Astrocyte (in vitro differentiated cells and primary cell): Measurements from ENCODE around the gene NCOA3. TPM values are rescaled to one million over a fixed set of nuclear protein-coding genes. Genes with fewer than 3 reads are reported as not detected.

Experiments
- DNase-seq: peaks from one replicate; pipeline ENCODE4 v3.0.0-alpha.2; 2010; ENCODE audit warnings: low read depth
- FAIRE-seq: peaks from 2 replicates; lab custom pipeline; 2011; peaks lifted over from hg19 to GRCh38; lab: Jason Lieb, UNC
- H2AFZ ChIP-seq: 2 replicates; pipeline ENCODE4 v1.6.0; 2012; ENCODE audit warnings: low read depth, low read length, inconsistent platforms
- H3K27ac ChIP-seq: 2 replicates; pipeline ENCODE4 v1.5.1; 2011; ENCODE audit warnings: low read depth, low read length, inconsistent platforms
- H3K27me3 ChIP-seq: 2 replicates; pipeline ENCODE4 v1.6.0; 2011; ENCODE audit warnings: low read length, inconsistent platforms; ENCODE audit not compliant: insufficient read depth
- H3K36me3 ChIP-seq: 2 replicates; pipeline ENCODE4 v1.5.1; 2011; ENCODE audit warnings: low read length, inconsistent platforms; ENCODE audit not compliant: insufficient read depth
- H3K4me1 ChIP-seq: 2 replicates; pipeline ENCODE4 v1.5.1; 2011; ENCODE audit warnings: low read length, inconsistent platforms; ENCODE audit not compliant: insufficient read depth
- H3K4me2 ChIP-seq: 2 replicates; pipeline ENCODE4 v1.6.0; 2012; ENCODE audit warnings: low read length, inconsistent platforms
- H3K4me3 ChIP-seq: 2 replicates; pipeline ENCODE4 v1.5.1; 2011; ENCODE audit warnings: low read depth, mild to moderate bottlenecking, low read length, inconsistent platforms; ENCODE audit not compliant: insufficient read depth
- H3K79me2 ChIP-seq: 2 replicates; pipeline ENCODE4 v1.6.0; 2012; ENCODE audit warnings: mild to moderate bottlenecking, low read length, inconsistent platforms; ENCODE audit not compliant: insufficient read depth
- H3K9ac ChIP-seq: 2 replicates; pipeline ENCODE4 v1.6.0; 2012; ENCODE audit warnings: mild to moderate bottlenecking, low read length, inconsistent platforms
- H3K9me3 ChIP-seq: 2 replicates; pipeline ENCODE4 v1.5.1; 2012; ENCODE audit warnings: low read depth, mild to moderate bottlenecking, low read length, inconsistent platforms; ENCODE audit not compliant: insufficient read depth
- H4K20me1 ChIP-seq: 2 replicates; pipeline ENCODE4 v1.6.0; 2012; ENCODE audit warnings: low read length, inconsistent platforms; ENCODE audit not compliant: insufficient read depth
- H3K27ac Mint-ChIP-seq: one replicate; pipeline ENCODE4 v1.8.0; 2021; ENCODE audit warnings: mild to moderate bottlenecking, mixed read lengths; ENCODE audit not compliant: unreplicated experiment
- H3K27me3 Mint-ChIP-seq: one replicate; pipeline ENCODE4 v1.8.0; 2021; ENCODE audit warnings: low read depth, mixed read lengths; ENCODE audit not compliant: unreplicated experiment
- H3K36me3 Mint-ChIP-seq: one replicate; pipeline ENCODE4 v1.8.0; 2021; ENCODE audit warnings: low read depth, mixed read lengths; ENCODE audit not compliant: unreplicated experiment
- H3K4me1 Mint-ChIP-seq: one replicate; pipeline ENCODE4 v1.8.0; 2021; ENCODE audit warnings: low read depth, mixed read lengths; ENCODE audit not compliant: unreplicated experiment
- H3K4me3 Mint-ChIP-seq: one replicate; pipeline ENCODE4 v1.8.0; 2021; ENCODE audit warnings: mild to moderate bottlenecking, moderate library complexity, mixed read lengths; ENCODE audit not compliant: unreplicated experiment
- H3K9me3 Mint-ChIP-seq: one replicate; pipeline ENCODE4 v1.8.0; 2021; ENCODE audit warnings: mild to moderate bottlenecking, mixed read lengths; ENCODE audit not compliant: unreplicated experiment
- CTCF ChIP-seq: IDR thresholded peaks from 2 replicates; pipeline ENCODE4 v1.5.1; 2011; ENCODE audit warnings: low read depth, mild to moderate bottlenecking, inconsistent platforms, low read length, moderate library complexity; ENCODE audit not compliant: insufficient read depth
- EZH2 ChIP-seq: IDR thresholded peaks from 2 replicates; pipeline ENCODE4 v1.6.1; 2012; ENCODE audit warnings: mild to moderate bottlenecking, low read length, inconsistent platforms; ENCODE audit not compliant: insufficient read depth
- total RNA-seq: library from RNA; stranded (reverse); gene quantifications from 2 replicates; pipeline ENCODE4 v1.2.1, GENCODE V29; 2021

Gene NCOA3
- total RNA-seq, 1 donor from 2014 or later: 30.5 TPM

GRCh38 chr20:47515843-47516242 is 14.2 kb downstream of the NCOA3 start:
- DNase-seq (no peak), FAIRE-seq (no peak)
- no peak overlapping the region for H3K9ac ChIP-seq
- no peak overlapping the region for H3K27ac ChIP-seq
- no peak overlapping the region for H3K4me3 ChIP-seq
- Mint-ChIP-seq H3K27me3 (no peaks in the 10 kb centered on the region), H3K27ac (no peak overlapping the region), H3K4me3 (no peak overlapping the region), H3K9me3 (peaks cover 5% of the 10 kb centered on the region), H3K36me3 (peaks cover under 1% of the 10 kb centered on the region), H3K4me1 (peaks cover 7% of the 10 kb centered on the region)
- peaks cover 95% of the 10 kb centered on the region for H3K79me2 ChIP-seq
- no peaks in the 10 kb centered on the region for H3K27me3 ChIP-seq
- H3K4me1 ChIP-seq: peaks cover 3% of the 10 kb centered on the region
- H3K4me2 ChIP-seq: no peak overlapping the region
- no peaks in the 10 kb centered on the region for H3K36me3 ChIP-seq
- peaks cover 6% of the 10 kb centered on the region for H3K9me3 ChIP-seq
- H2AFZ ChIP-seq: no peak overlapping the region
- peaks cover 56% of the 10 kb centered on the region for H4K20me1 ChIP-seq
- no peak for TF ChIP-seq CTCF
- TF ChIP-seq EZH2: no peak

- Mint-ChIP-seq H3K4me3 (no peak overlapping the region), H3K9me3 (peaks cover 19% of the 10 kb centered on the region), H3K27ac (no peak overlapping the region), H3K36me3 (peaks cover 14% of the 10 kb centered on the region), H3K27me3 (no peaks in the 10 kb centered on the region), H3K4me1 (peaks cover 4% of the 10 kb centered on the region)
- peaks cover 55% of the 10 kb centered on the region for H4K20me1 ChIP-seq
- DNase-seq (no peak), FAIRE-seq (no peak)
- H3K4me2 ChIP-seq: no peak overlapping the region
- H3K27ac ChIP-seq: no peak overlapping the region
- TF ChIP-seq EZH2: no peak
- TF ChIP-seq CTCF: no peak
- H2AFZ ChIP-seq: no peak overlapping the region
- no peak overlapping the region for H3K4me3 ChIP-seq
- H3K4me1 ChIP-seq: peaks cover 3% of the 10 kb centered on the region
- peaks cover 79% of the 10 kb centered on the region for H3K79me2 ChIP-seq
- H3K9ac ChIP-seq: no peak overlapping the region
- no peaks in the 10 kb centered on the region for H3K27me3 ChIP-seq
- no peaks in the 10 kb centered on the region for H3K36me3 ChIP-seq
- peaks cover 15% of the 10 kb centered on the region for H3K9me3 ChIP-seq
Observed at GRCh38 chr20:47521059-47521808, 19.5 kb downstream of the NCOA3 start.
